ENCODE data around the gene TLK2.

The TLK2 gene

GRCh38 chr17:62630365-62631085 lies 151.9 kb downstream of the TLK2 start:
- no peak for DNase-seq

GRCh38 chr17:62631086-62631935 lies 152.7 kb downstream of the TLK2 start:
- no peak for DNase-seq

GRCh38 chr17:62631936-62632924 lies 153.6 kb downstream of the TLK2 start:
- no peak for DNase-seq

- no peak for DNase-seq
These were observed 159.2 kb downstream of the TLK2 start for GRCh38 chr17:62637809-62638208.

- DNase-seq = no peak
These were observed 162.5 kb downstream of the TLK2 start for GRCh38 chr17:62641153-62641552.

GRCh38 chr17:62641951-62642350 lies 163.3 kb downstream of the TLK2 start:
- DNase-seq = no peak

GRCh38 chr17:62643496-62643895 lies 164.9 kb downstream of the TLK2 start:
- no peak for DNase-seq

GRCh38 chr17:62644487-62645173 lies 166.0 kb downstream of the TLK2 start:
- no peak for DNase-seq

- DNase-seq = no peak
These were observed 169.8 kb downstream of the TLK2 start for GRCh38 chr17:62648251-62648955.

GRCh38 chr17:62648956-62649294 lies 170.3 kb downstream of the TLK2 start:
- DNase-seq = no peak

- no peak for DNase-seq
These were observed 170.9 kb downstream of the TLK2 start for GRCh38 chr17:62649570-62649969.

- DNase-seq = no peak
These were observed 172.0 kb downstream of the TLK2 start for GRCh38 chr17:62650587-62650986.

- DNase-seq = peak; percentile 81
These were observed 173.8 kb downstream of the TLK2 start for GRCh38 chr17:62652251-62653001.

- DNase-seq = peak; percentile 71
These were observed 174.6 kb downstream of the TLK2 start for GRCh38 chr17:62653002-62653825.

GRCh38 chr17:62653826-62654761 lies 175.5 kb downstream of the TLK2 start:
- peak; percentile 30 for DNase-seq

GRCh38 chr17:62655656-62656055 lies 177.0 kb downstream of the TLK2 start:
- DNase-seq = no peak

- DNase-seq = no peak
These were observed 177.8 kb downstream of the TLK2 start for GRCh38 chr17:62656446-62656845.

- no peak for DNase-seq
These were observed 178.6 kb downstream of the TLK2 start for GRCh38 chr17:62657145-62657665.

GRCh38 chr17:62657690-62658089 lies 179.1 kb downstream of the TLK2 start:
- DNase-seq = no peak

All from fibroblast of skin of right biceps (primary cell).